Activated B cell treated with CpG ODN at 0.5 μM for 24 hours (primary cell): ENCODE results near the gene ENGASE. TPM values are rescaled to one million over a fixed set of nuclear protein-coding genes. Genes with fewer than 3 reads are reported as not detected.

ENCODE experiments used
- ATAC-seq: fragments of 200-7000 bp; cut with Tn5 transposase; one replicate; pipeline ENCODE4 v1.10.0; 2021; ENCODE audit warnings: low read depth, mild to moderate bottlenecking, moderate library complexity
- CTCF ChIA-PET: fragments of 350-600 bp; sonication (Branson Sonifier 250); formaldehyde crosslinking; loops from one replicate; lab custom pipeline; 2021; ENCODE audit warnings: antibody characterized with exemption; lab: Charles Lee
- POLR2A ChIA-PET: fragments of 350-600 bp; sonication (Branson Sonifier 250); formaldehyde crosslinking; loops from one replicate; lab custom pipeline; 2021; ENCODE audit warnings: antibody characterized with exemption; lab: Charles Lee
- DNase-seq: peaks from one replicate; pipeline ENCODE4 v3.0.0; 2022
- H3K27ac Mint-ChIP-seq: one replicate; pipeline ENCODE4 v1.8.0; 2020; ENCODE audit warnings: mixed read lengths
- H3K27me3 Mint-ChIP-seq: one replicate; pipeline ENCODE4 v1.8.0; 2021; ENCODE audit warnings: mixed read lengths
- H3K36me3 Mint-ChIP-seq: one replicate; pipeline ENCODE4 v1.8.0; 2021; ENCODE audit warnings: low read depth, mixed read lengths
- H3K4me1 Mint-ChIP-seq: one replicate; pipeline ENCODE4 v1.8.0; 2021; ENCODE audit warnings: mixed read lengths
- H3K4me3 Mint-ChIP-seq: one replicate; pipeline ENCODE4 v1.8.0; 2020; ENCODE audit warnings: mild to moderate bottlenecking, mixed read lengths
- H3K9me3 Mint-ChIP-seq: one replicate; pipeline ENCODE4 v1.8.0; 2020; ENCODE audit warnings: mixed read lengths
- intact Hi-C: fragments of 100-400 bp; cut with micrococcal nuclease; formaldehyde crosslinking; loops from one replicate; pipeline ENCODE4 v1.15.1; 2024
- total RNA-seq: library from RNA; stranded (reverse); gene quantifications from 2 replicates; pipeline ENCODE4 v1.2.3, GENCODE V29; 2022
- TF ChIP-seq, protein P1 (sequence below): fragments of 200-600 bp; IDR thresholded peaks from one replicate; pipeline ENCODE4 v1.8.0; 2022; ENCODE audit warnings: antibody characterized with exemption, mild to moderate bottlenecking

The ENGASE gene
- total RNA-seq, 1 donor from 2014 or later, result 60.1 TPM

DNA sequence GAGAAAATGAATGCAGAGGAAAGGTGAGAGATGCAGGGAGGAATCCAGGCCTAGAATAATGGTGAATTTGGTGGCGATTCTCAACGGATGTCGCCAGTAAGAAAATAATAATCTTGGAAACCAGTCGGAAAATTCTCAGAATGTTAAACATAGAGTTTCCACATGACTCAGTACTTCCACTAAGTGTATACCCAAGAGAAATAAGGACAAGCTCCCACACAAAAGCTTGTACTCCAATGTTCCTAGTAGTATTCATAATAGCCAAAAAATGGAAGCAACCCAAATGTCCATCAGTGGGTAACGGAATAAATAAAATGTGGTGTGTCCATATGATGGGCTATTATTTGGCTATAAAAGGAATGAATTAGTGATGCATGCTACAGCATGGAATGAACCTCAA lies 19.4 kb upstream of the ENGASE start:
- ATAC-seq, result no peak
- DNase-seq, result no peak
- H3K9me3 Mint-ChIP-seq, result peaks cover 15% of the 10 kb centered on the region
- intact Hi-C loops, result no loop called here
- CTCF ChIA-PET, result no interaction called here
- H3K4me3 Mint-ChIP-seq, result no peak overlapping the region
- peaks cover 17% of the 10 kb centered on the region for H3K27me3 Mint-ChIP-seq
- peaks cover 1% of the 10 kb centered on the region for H3K4me1 Mint-ChIP-seq
- no peak overlapping the region for H3K27ac Mint-ChIP-seq
- POLR2A ChIA-PET, result no interaction called here
- no peaks in the 10 kb centered on the region for H3K36me3 Mint-ChIP-seq
- TF ChIP-seq, protein P1, sequence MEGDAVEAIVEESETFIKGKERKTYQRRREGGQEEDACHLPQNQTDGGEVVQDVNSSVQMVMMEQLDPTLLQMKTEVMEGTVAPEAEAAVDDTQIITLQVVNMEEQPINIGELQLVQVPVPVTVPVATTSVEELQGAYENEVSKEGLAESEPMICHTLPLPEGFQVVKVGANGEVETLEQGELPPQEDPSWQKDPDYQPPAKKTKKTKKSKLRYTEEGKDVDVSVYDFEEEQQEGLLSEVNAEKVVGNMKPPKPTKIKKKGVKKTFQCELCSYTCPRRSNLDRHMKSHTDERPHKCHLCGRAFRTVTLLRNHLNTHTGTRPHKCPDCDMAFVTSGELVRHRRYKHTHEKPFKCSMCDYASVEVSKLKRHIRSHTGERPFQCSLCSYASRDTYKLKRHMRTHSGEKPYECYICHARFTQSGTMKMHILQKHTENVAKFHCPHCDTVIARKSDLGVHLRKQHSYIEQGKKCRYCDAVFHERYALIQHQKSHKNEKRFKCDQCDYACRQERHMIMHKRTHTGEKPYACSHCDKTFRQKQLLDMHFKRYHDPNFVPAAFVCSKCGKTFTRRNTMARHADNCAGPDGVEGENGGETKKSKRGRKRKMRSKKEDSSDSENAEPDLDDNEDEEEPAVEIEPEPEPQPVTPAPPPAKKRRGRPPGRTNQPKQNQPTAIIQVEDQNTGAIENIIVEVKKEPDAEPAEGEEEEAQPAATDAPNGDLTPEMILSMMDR, result no peak

DNA sequence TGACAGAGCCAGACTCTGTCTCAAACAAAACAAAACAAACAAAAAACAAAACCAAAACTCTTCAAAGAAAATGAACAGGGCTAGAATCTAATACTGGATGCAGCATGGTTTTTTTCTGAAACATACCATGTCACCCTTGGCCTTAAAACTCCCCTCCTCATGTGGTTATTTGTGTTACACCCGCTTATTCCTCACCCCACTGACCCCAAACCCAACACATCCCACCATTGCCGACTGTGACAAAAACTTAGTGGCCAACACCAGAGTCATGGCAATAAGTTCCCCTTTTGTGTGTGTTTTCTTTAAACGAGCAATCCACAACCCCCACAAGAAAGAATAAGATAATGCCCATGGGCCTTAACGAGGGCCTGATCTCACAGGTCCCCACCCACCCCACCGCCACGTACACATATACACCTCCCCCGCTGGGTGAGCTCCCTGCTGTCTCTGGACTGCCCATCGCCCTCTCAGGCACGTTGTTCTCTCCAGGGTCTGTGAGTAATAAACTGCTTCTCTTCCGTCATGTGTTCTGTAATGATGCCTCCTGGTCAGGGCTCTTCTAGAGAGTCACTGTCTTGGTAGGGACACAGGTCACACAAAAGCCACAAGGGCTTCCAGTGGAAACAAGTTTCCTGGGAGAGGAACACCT lies 16.8 kb upstream of the ENGASE start:
- intact Hi-C loops, result no loop called here
- POLR2A ChIA-PET, result no interaction called here
- no peak overlapping the region for H3K27ac Mint-ChIP-seq
- no peaks in the 10 kb centered on the region for H3K36me3 Mint-ChIP-seq
- TF ChIP-seq, protein P1, result no peak
- H3K4me3 Mint-ChIP-seq, result no peak overlapping the region
- ATAC-seq, result no peak
- H3K9me3 Mint-ChIP-seq, result peaks cover 15% of the 10 kb centered on the region
- DNase-seq, result no peak
- peaks cover 1% of the 10 kb centered on the region for H3K4me1 Mint-ChIP-seq
- H3K27me3 Mint-ChIP-seq, result peaks cover 10% of the 10 kb centered on the region
- CTCF ChIA-PET, result interaction anchor here (0.8 to 1.7 kb wide), 2 partner anchors 14 to 27 kb away, joined by 3 to 4 read pairs; no protein-coding TSS in a partner anchor

DNA sequence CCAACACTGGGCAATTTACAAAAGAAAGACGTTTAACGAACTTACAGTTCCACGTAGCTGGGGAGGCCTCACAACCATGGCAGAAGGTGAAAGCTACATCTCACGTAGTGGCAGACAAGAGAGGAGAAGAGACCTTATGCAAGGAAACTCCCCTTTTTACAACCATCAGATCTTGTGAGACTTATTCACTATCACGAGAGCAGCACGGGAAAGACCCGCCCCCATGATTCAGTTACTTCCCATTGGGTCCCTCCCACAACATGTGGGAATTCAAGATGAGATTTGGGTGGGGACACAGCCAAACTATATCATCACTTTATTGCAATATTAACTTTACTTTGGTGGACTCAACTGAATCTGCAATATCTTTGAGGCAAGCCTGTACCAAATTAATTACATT lies 11.9 kb upstream of the ENGASE start:
- H3K4me1 Mint-ChIP-seq, result peaks cover 1% of the 10 kb centered on the region
- no peaks in the 10 kb centered on the region for H3K36me3 Mint-ChIP-seq
- intact Hi-C loops, result no loop called here
- no peak overlapping the region for H3K27ac Mint-ChIP-seq
- POLR2A ChIA-PET, result no interaction called here
- TF ChIP-seq, protein P1, result no peak
- DNase-seq (no peak), ATAC-seq (no peak)
- CTCF ChIA-PET, result no interaction called here
- H3K27me3 Mint-ChIP-seq, result peaks cover 12% of the 10 kb centered on the region
- no peak overlapping the region for H3K4me3 Mint-ChIP-seq
- H3K9me3 Mint-ChIP-seq, result peaks cover 5% of the 10 kb centered on the region

DNA sequence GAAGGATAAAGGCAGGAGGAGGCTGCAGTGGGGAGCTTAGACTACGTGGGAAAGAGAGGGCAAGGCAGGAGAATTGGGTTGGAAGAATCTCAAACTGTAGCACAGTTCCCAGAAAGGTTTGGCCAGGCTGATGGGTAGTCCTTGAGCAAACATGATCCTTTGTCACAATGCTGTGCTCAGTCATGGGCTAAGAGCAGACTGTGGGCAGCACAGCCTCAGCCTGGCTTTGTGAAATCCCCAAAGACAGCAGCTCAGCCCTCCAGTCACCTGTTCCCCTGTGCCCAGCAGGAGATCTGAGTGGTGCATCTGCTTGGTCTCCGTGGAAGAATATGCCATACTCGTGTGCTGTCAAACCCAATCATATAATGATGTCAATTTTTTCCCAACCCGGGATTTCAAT lies 10.6 kb upstream of the ENGASE start:
- POLR2A ChIA-PET, result no interaction called here
- no peak overlapping the region for H3K27ac Mint-ChIP-seq
- ATAC-seq (no peak), DNase-seq (no peak)
- CTCF ChIA-PET, result interaction anchor here (2.0 kb wide), 1 partner anchor 329 kb away, joined by 4 read pairs; no protein-coding TSS in a partner anchor
- no peak overlapping the region for H3K4me3 Mint-ChIP-seq
- H3K27me3 Mint-ChIP-seq, result peaks cover 7% of the 10 kb centered on the region
- intact Hi-C loops, result no loop called here
- TF ChIP-seq, protein P1, result no peak
- no peaks in the 10 kb centered on the region for H3K36me3 Mint-ChIP-seq
- H3K9me3 Mint-ChIP-seq, result no peaks in the 10 kb centered on the region
- peaks cover 1% of the 10 kb centered on the region for H3K4me1 Mint-ChIP-seq

DNA sequence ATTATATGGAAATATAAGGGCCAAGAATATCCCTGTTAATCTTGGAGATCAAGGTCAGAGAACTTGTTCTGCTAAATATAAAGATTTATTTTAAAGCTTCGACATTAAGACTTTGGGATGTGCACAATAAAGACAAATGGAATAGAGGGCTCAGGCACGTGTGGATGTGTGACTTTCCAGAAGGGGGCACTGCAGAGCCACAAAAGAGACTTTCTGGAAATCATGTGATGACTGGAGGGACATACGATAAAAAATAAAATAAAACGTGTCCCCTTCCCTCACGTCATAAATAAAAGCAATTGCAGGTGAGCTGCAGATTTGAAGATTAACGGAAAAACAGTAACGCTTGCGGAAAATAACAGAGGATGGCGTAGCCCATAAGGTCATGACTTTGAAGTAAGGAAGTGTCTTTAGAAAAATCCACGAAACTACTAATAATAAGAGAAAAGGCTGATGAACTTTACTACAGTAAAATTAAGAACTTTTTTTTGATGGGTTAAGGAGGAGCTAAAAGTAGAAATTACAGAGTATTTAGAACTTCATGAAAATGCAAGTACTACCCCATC lies 9.4 kb upstream of the ENGASE start:
- Mint-ChIP-seq H3K27me3 (peaks cover 8% of the 10 kb centered on the region), H3K9me3 (no peaks in the 10 kb centered on the region), H3K36me3 (no peaks in the 10 kb centered on the region), H3K4me1 (no peaks in the 10 kb centered on the region), H3K27ac (no peak overlapping the region), H3K4me3 (no peak overlapping the region)
- ATAC-seq (no peak), DNase-seq (no peak)
- intact Hi-C loops, result loop anchor here (1.0 kb wide), 1 partner anchor 328 kb away; no protein-coding TSS in a partner anchor
- CTCF ChIA-PET, result interaction anchor here (1.1 to 2.0 kb wide), 3 partner anchors 22 to 328 kb away, joined by 3 to 4 read pairs (median 3); no protein-coding TSS in a partner anchor
- TF ChIP-seq, protein P1, result no peak
- POLR2A ChIA-PET, result no interaction called here
